HG03469 (cell line): ENCODE results near the gene MARCOL.

Source experiments
- ATAC-seq: cut with Tn5 transposase; IDR thresholded peaks from one replicate; pipeline ENCODE4 v1.9.1; 2021; ENCODE audit warnings: mild to moderate bottlenecking, moderate library complexity, moderate number of reproducible peaks; ENCODE audit not compliant: unreplicated experiment

MARCOL gene

GRCh38 chr5:148238418-148238794, at the start of gene MARCOL:
Gene MARCOL (plus strand): TSS chr5:148238525. CDS start chr5:148238598, 73 bp downstream.
- no peak for ATAC-seq

- no peak for ATAC-seq
Measured at GRCh38 chr5:148191010-148191409, 47.3 kb upstream of the MARCOL start.

- no peak for ATAC-seq
Measured at GRCh38 chr5:148193202-148193601, 45.1 kb upstream of the MARCOL start.

GRCh38 chr5:148201151-148201550, 37.2 kb upstream of the MARCOL start:
- no peak for ATAC-seq

GRCh38 chr5:148202531-148203203, 35.7 kb upstream of the MARCOL start, which contains the start of gene SPINK6:
Gene SPINK6 (plus strand): TSS chr5:148203042. CDS start chr5:148203097, 55 bp downstream.
- ATAC-seq, result no peak

- no peak for ATAC-seq
Measured at GRCh38 chr5:148205044-148205806, 33.1 kb upstream of the MARCOL start.

GRCh38 chr5:148205865-148206264, 32.5 kb upstream of the MARCOL start:
- ATAC-seq, result no peak

- no peak for ATAC-seq
Measured at GRCh38 chr5:148206620-148207019, 31.7 kb upstream of the MARCOL start.

GRCh38 chr5:148208226-148208625, 30.1 kb upstream of the MARCOL start:
- ATAC-seq, result no peak

- ATAC-seq, result no peak
Measured at GRCh38 chr5:148209151-148209770, 29.1 kb upstream of the MARCOL start.

GRCh38 chr5:148214665-148215185, 23.6 kb upstream of the MARCOL start:
- no peak for ATAC-seq

GRCh38 chr5:148221508-148221907, 16.8 kb upstream of the MARCOL start:
- no peak for ATAC-seq

- ATAC-seq, result no peak
Measured at GRCh38 chr5:148224117-148224742, 14.1 kb upstream of the MARCOL start.

GRCh38 chr5:148228392-148228984, 9.8 kb upstream of the MARCOL start:
- no peak for ATAC-seq

- ATAC-seq, result no peak
Measured at GRCh38 chr5:148229840-148230239, 8.5 kb upstream of the MARCOL start.

- no peak for ATAC-seq
Measured at GRCh38 chr5:148230240-148230639, 8.1 kb upstream of the MARCOL start.

- no peak for ATAC-seq
Measured at GRCh38 chr5:148237785-148238417, 424 bp upstream of the MARCOL start.

- no peak for ATAC-seq
Measured at GRCh38 chr5:148248894-148249293, 10.6 kb downstream of the MARCOL start.

GRCh38 chr5:148255456-148255855, 17.1 kb downstream of the MARCOL start:
- ATAC-seq, result no peak

GRCh38 chr5:148259288-148259687, 21.0 kb downstream of the MARCOL start:
- no peak for ATAC-seq
